SH-SY5Y (cell line): Measurements from ENCODE around the gene ZCWPW2.

Source experiments
- GATA2 ChIP-seq: IDR thresholded peaks from 2 replicates; pipeline ENCODE4 v1.6.1; 2011; ENCODE audit warnings: mild to moderate bottlenecking, low read depth, low read length
- GATA3 ChIP-seq: IDR thresholded peaks from 2 replicates; pipeline ENCODE4 v1.6.1; 2011; ENCODE audit warnings: low read depth, mild to moderate bottlenecking, low read length, moderate library complexity

The ZCWPW2 gene, protein sequence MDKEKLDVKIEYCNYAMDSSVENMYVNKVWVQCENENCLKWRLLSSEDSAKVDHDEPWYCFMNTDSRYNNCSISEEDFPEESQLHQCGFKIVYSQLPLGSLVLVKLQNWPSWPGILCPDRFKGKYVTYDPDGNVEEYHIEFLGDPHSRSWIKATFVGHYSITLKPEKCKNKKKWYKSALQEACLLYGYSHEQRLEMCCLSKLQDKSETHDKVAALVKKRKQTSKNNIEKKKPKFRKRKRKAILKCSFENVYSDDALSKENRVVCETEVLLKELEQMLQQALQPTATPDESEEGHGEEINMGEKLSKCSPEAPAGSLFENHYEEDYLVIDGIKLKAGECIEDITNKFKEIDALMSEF

DNA sequence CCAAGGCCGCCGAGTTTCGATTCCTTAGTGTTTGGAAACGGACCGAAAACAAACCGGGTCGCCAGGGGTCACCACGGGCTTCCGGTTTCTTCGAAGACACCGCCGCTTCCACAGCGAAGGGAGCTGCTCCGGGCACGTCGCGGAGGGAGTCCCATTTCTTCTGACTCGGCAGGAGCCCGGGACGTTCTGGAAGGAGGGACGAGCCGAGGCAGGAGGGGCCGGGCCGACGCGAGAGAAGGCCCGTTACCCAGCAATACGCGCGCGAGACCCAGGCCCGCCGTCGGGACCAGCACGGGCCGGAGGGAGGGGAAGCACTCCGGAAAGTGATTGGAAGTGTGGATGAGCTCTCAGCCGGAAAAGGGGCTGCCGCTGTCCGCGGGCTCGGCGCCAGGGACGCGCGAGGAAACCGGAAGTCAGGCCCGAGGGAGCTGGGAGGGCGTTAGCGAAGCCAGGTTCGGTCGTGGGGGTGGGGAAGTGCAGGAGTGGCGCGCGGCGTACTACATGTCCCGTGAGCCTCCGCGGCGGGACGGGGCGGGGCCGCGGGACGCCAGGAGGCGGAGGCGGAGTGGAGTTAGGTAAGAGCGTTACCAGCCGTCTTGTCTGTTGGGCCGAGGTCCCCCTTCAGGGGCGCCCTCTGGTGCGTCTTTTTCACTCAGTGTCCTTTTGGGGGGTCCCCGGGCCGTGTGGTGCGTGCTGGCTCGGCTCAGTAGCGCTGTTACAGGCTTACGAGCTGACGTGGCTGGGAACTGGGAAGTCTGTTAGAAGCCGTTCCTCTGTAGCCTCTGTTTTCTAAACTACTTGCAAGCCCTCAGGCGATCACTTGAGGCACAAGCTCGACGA, at the start of gene ZCWPW2, which contains the start of gene AZI2:
Gene ZCWPW2, plus strand, starts transcription at position 93 of the 840 bp plus-strand sequence. CDS start 64,348 bp downstream, outside the sequence.
Gene AZI2, minus strand, starts transcription at position 196 of the 840 bp plus-strand sequence. CDS start 8,207 bp downstream, outside the sequence.
- TF ChIP-seq GATA2 = no peak
- no peak for TF ChIP-seq GATA3

DNA sequence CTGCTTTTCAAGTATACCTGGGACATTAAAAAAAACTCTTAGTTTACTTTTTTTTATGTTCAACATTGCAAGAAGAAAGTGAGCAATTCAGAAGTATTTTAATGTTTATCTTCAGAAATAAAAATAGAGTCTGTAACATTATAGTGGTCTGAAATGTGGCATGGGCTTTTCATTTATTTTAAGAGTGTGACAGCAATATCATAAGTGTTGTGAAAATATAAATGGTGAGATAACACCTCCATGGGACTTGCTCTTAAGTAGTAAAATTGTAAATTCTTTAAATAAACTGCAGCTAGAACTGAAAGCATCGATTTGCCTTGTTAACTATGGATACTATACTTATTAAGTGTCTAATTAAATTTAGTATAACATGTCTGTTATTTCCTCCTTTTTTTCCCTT, 48.8 kb upstream of the ZCWPW2 start:
- TF ChIP-seq GATA3 (no peak), GATA2 (no peak)

DNA sequence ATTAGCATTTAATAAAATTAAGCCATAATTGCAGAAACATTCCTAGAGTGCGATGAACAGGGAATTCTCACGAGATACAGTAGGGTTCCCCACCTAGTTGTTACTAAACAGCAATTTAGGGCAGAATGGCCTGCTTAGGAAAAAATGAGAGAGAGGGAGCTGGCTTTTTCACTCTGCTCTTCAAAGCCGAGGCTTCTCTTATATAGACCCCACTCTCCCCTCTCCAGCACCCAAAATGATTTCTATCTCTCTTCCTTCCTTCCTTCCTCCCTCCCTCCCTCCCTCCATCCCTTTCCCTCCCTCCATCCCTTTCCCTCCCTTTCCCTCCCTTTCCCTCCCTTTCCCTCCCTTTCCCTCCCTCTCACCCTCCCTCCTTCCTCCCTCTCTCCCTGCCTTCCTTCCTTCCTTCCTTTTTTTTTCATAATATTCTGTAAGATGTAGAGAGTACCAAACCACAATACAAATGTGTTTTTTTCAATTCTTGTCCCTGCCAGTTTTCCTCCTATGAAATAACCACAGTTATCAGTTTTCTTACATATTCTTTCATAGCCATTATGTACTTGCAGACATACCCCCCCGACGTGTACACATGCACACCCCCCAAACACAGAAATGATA, 48.1 kb upstream of the ZCWPW2 start:
- TF ChIP-seq GATA2 (no peak), GATA3 (no peak)

DNA sequence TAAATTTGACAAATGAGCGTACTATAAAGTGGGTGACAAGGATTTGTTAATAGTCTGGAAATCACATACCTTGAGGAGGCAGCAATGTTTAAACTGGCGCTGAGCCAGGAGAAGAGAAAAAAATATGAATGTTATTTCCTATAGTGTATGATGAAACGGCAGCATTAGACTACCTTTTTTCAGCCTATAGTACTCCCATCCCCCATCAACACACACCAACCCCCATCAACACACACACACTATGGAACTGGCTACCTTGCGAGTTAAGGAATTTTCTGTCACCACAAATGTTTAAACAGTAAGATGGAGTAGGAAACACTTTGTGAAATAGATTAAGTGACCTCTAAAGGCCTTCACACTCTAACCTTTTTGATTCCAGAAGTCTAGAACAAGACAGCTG, 46.8 kb upstream of the ZCWPW2 start:
- no peak for TF ChIP-seq GATA2
- no peak for TF ChIP-seq GATA3

DNA sequence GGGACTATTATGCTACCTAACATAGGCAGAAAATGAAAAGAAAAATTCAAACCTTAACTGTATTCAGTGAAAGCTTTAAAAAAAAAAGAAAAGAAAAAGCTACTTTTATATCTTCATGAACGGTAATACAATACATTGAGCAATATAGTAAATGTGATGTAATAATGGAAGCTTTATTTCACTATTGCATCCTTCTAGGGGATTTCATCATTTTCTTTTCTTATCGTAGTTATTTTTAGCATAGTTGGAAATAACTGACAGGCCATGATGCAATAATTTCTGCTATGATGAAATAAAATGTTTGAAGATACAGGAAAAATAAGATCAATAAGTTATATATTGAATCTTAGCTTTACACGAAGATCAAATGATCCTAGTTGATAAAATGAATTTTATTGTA, 40.3 kb upstream of the ZCWPW2 start:
- no peak for TF ChIP-seq GATA2
- TF ChIP-seq GATA3 = no peak

DNA sequence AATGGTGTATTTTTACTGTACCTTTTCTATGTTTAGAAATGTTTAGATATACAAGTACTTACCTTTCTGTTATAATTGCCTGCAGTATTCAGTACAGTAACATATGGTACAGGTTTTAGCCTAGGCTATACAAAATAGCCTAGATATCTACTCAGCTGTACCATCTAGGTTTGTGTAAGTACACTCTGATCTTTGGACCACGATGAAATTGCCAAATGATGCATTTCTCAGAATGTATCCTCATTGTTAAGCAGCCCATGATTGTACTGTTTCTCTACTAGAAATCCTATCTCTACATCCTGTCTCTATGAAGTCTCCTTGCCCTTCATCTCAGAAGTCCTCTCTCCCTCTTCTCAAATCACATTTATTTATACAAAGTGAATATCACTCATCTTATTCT, 32.8 kb upstream of the ZCWPW2 start:
- TF ChIP-seq GATA2 (no peak), GATA3 (no peak)

DNA sequence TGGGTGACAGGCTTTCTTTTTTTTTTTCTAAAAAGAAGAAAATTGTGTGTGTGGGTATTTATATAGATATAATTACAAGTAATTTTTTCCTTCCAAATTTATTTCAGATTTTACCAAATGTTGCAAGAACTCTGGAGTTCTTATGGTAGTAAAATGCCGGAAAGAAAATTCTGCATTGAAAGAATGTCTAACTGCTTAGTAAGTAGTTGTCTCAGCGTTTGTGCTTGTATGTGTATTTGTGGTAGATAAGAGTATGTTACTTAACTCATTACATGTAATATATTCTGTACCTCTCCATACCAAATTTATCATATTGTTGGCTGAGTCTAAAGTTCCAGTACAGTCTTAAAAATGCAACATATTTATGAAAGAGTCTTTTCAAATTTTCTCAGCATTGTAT, 32.3 kb upstream of the ZCWPW2 start:
- no peak for TF ChIP-seq GATA2
- no peak for TF ChIP-seq GATA3

DNA sequence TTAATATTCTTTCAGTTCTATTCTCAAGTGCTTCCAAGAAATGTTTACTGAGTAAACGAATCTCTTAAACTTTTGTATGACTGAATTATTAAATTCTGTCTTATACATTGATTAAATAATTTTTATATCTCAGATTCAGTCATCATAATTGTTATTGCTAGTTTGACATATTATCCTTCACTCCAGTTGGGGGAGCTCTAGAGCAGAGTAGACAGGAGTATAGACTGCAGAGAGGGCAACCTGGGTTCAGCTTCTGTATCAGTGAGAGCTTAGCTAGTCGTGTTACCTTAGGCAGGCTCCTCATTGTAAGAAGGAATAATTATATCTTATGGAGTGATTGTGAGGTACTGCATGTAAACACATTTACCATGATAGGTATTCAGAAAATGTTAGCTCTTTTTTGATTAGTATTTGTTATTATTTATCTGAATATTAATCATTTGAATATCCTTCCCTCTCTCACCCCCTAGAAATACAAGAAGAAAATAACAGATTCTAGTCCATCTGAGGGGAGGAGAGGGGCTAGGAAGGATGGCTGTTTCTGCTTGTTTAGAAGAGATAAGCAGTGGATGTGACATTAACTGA, 31.0 kb upstream of the ZCWPW2 start:
- no peak for TF ChIP-seq GATA2
- TF ChIP-seq GATA3 = no peak

DNA sequence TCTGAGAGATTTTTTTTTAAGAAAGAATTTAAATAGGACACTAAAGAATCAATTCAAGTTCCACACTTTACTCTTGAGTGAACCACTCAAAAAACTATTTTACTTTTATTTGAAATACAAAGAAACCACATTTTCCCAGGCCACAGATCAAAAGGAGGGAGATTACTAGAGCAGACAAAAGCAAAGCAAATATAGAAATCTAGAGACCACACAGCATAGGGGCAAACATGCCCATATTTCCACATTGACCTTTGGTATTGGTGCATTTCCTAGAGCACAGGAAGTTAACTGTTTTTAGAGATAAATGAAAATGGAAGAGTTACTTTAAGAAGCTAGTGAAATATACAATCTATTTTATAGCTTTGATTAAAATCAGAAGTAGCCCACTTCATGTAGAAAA, 27.5 kb upstream of the ZCWPW2 start:
- TF ChIP-seq GATA3 (no peak), GATA2 (no peak)

DNA sequence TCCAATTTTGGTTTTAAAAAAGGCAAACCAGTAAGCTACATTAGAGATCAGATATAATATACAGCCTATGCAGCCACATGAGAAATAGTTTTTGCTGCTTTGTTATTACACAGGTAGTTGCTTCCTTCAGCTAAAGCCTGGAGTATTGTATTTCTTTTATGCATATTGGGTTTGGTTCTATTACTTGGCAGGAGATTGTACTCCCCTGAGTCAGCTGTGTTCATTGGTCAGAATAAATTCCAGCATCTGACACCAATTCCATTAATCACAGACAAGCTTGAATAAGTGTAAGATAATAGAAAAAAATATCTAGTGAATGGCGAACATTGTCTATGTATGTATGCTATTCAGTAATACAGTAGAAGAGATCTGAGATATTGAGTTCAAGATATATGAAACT, 26.1 kb upstream of the ZCWPW2 start:
- TF ChIP-seq GATA3 = no peak

DNA sequence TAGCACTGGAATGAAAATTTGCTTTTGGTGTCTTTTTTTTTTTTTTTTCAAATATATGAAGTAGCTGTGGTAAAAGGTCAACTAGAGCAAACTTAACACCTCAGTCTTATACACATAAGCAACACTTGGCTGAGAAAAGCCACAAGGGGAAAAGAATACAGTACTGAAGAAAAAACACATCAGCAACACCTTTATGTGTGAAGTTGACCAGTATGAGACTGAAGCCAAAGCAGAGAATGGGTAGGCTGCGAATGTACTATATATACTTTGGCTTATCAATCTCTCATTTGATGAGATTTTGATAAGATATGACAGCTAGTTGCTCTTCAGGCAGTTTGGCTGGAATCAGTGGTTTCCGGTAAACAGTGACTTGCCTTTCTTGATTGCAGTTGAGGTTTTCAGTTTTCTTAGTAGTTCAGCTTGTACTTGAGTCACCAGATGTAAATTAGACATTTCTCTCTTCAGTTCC, 22.0 kb upstream of the ZCWPW2 start:
- TF ChIP-seq GATA2 (no peak), GATA3 (no peak)

DNA sequence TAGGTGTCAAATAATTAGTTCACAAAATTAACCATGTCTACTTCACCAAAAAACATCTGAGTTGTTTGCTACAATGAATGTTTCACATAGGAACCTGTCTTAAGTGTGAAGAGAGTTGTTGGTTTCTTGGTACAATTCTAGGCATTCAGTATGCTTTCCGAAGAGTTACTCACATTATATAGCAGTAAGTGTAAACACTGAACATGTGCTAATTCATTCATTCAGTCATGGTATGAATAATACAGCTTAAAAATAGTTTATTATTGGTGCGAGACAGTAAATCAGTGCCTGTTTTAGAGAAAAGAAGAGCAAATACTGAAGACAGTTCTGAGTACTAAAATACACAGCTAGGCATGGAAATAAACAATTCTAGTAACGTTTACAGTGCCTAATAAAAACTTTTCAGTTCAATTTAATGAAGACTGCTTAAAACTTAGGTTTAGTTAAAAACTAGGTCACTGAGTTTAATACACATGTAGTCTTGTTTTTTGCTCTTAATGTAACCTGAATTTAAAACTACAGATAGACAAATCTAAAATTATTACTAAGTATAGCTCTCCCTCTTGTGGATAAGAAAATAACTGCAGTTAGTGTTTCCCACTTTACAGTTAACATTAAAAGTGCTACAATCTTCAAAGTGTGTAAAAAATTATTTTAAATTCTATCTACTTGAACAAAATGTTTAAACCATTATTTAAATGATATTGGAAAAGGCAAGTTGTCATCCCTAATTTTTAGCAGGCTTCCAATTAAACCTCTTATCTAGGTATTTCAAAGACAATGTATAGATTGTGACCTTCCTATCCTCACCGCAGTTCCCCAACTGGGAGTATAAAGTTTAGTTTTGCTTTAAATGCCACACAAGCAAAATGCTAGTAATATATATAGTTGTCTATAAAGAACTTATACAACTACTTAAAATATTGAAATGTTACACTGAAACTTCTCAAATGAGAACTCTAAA, 20.1 kb upstream of the ZCWPW2 start:
- TF ChIP-seq GATA2 (no peak), GATA3 (no peak)

DNA sequence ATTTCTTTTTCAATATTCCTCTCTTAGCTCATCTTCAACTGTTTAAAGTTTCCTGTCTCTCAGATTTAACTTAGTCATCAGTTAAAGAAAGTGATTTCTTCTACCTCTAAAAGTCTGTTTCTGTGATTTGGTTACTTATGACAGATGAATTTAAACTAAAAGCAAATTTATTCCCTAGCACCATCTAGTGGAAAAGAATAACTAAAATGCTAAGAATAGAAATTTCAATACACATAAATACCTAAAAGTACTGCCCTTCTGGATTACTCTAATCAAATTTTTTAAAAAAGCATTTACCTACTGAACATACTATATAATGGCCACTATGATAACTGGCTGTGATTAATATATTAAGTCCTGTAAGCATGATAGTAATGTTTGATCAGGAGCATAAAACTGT, 14.0 kb upstream of the ZCWPW2 start:
- TF ChIP-seq GATA3 (no peak), GATA2 (no peak)

DNA sequence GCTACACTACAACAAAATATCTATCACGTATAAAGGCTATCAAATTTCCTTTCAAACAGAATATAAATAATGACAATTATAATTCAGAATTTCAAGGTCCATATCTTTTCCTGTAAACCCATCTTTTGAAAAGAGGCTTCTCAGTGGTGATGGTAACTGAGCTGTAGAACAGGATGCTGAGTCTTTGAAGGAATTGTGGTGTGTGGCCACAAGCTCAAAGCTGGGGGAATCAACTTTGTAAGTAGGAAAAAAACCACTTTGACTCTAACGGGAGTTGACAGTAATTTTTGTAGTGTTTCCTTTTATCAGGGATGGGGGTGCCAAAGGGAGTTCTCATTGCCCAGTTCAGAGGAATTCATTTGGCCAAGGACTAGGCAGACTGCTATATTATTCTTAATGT, 13.3 kb upstream of the ZCWPW2 start:
- TF ChIP-seq GATA2 (no peak), GATA3 (no peak)

DNA sequence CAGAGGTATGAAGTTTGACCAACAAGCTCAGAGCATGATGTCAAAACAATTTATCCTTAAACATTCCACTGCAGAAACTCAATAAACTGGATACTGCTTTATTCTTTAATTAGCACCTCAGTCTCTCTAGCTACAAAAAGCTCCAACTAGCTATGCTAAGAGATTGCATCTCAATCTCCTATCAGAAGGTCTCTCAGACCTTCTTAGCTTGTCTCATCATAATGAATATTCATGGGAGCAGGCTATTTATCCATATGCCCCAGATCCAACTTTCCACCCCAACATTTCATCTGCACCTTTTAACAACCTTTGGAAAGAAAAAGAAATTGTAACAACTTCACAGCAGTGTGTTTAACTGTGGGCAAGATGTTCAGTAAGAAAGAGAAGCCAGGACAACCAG, 11.3 kb upstream of the ZCWPW2 start:
- TF ChIP-seq GATA2 = no peak
- no peak for TF ChIP-seq GATA3
